Non-pigmented ciliary epithelial cell (primary cell): Measurements from ENCODE around the gene RAMACL.
"Not testable (repeated sequence)": the region's sequence is repeated elsewhere in the genome, so short reads cannot be mapped to it uniquely, and the experiment has no call there.

ENCODE experiments used
- DNase-seq: peaks from one replicate; pipeline ENCODE4 v3.0.0-alpha.2; 2010; ENCODE audit warnings: low read depth

Gene RAMACL

GRCh38 chr6:166554316-166554715 is 32.2 kb downstream of the RAMACL start:
- DNase-seq, result no peak

- no peak for DNase-seq
Measured at GRCh38 chr6:166553563-166554271, 32.8 kb downstream of the RAMACL start.

GRCh38 chr6:166552600-166552999 is 33.9 kb downstream of the RAMACL start:
- no peak for DNase-seq

GRCh38 chr6:166551754-166552495 is 34.6 kb downstream of the RAMACL start:
- DNase-seq, result no peak

GRCh38 chr6:166546653-166547052 is 39.8 kb downstream of the RAMACL start:
- no peak for DNase-seq

- no peak for DNase-seq
Measured at GRCh38 chr6:166545156-166546034, 41.1 kb downstream of the RAMACL start.

- no peak for DNase-seq
Measured at GRCh38 chr6:166544296-166544605, 42.2 kb downstream of the RAMACL start.

GRCh38 chr6:166543603-166544295 is 42.7 kb downstream of the RAMACL start:
- no peak for DNase-seq

- DNase-seq, result no peak
Measured at GRCh38 chr6:166542580-166542912, 43.9 kb downstream of the RAMACL start.

GRCh38 chr6:166541876-166542579 is 44.5 kb downstream of the RAMACL start:
- DNase-seq, result no peak

GRCh38 chr6:166541366-166541765 is 45.1 kb downstream of the RAMACL start:
- DNase-seq, result no peak

- DNase-seq, result no peak
Measured at GRCh38 chr6:166540631-166541331, 45.7 kb downstream of the RAMACL start.

GRCh38 chr6:166539543-166539942 is 46.9 kb downstream of the RAMACL start:
- DNase-seq, result no peak

- DNase-seq, result not testable (repeated sequence)
Measured at GRCh38 chr6:166539011-166539385, 47.5 kb downstream of the RAMACL start.

GRCh38 chr6:166538297-166539010 is 48.0 kb downstream of the RAMACL start:
- no peak for DNase-seq

- DNase-seq, result no peak
Measured at GRCh38 chr6:166534658-166535406, 51.6 kb downstream of the RAMACL start.

- no peak for DNase-seq
Measured at GRCh38 chr6:166533205-166533824, 53.2 kb downstream of the RAMACL start.
